Right atrium auricular region (tissue), 2 donors: ENCODE measurements around the gene UPB1. TPM values are rescaled to one million over a fixed set of nuclear protein-coding genes. Genes with fewer than 3 reads are reported as not detected.
A peak's percentile ranks its signal among the peaks of the same experiment; 100 is the strongest.

Experiments used
- DNase-seq: peaks from one replicate; pipeline ENCODE4 v3.0.0-alpha.2; 2019; ENCODE audit warnings: low spot score
- H3K27ac ChIP-seq, 2 donors: fragments of 200-600 bp; sonication (generic); 1 replicate in 1 of 2; 2 replicates in 1 of 2; pipeline ENCODE4 v1.5.1; 2016 to 2019
- H3K27me3 ChIP-seq, 2 donors: fragments of 200-600 bp; sonication (generic); one replicate each; pipeline versions ENCODE4 v1.5.1 to v1.6.0; 2017 to 2019
- H3K36me3 ChIP-seq: fragments of 200-600 bp; sonication (generic); one replicate; pipeline ENCODE4 v1.5.1; 2016
- H3K4me1 ChIP-seq, 2 donors: fragments of 200-600 bp; sonication (generic); one replicate each; pipeline versions ENCODE4 v1.5.1 to v1.6.0; 2017 to 2019
- H3K4me3 ChIP-seq, 2 donors: fragments of 200-600 bp; sonication (generic); 1 replicate in 1 of 2; 2 replicates in 1 of 2; pipeline ENCODE4 v1.5.1; 2017 to 2019; ENCODE audit warnings: mild to moderate bottlenecking in 1 of 2, moderate library complexity in 1 of 2
- H3K9me3 ChIP-seq, 2 donors: fragments of 200-600 bp; sonication (generic); one replicate each; pipeline ENCODE4 v1.5.1; 2019
- total RNA-seq, 2 donors: library from RNA; depleted of rRNA; stranded (reverse); fragments of >200 nt; gene quantifications; one replicate each; pipeline ENCODE4 v1.1.0, GENCODE V29; 2016
- TF ChIP-seq, protein P1 (sequence below), 2 donors: fragments of 200-600 bp; sonication (generic); IDR thresholded peaks; one replicate each; pipeline ENCODE4 v1.5.1; 2019; ENCODE audit warnings: antibody characterized with exemption in 2 of 2

UPB1 gene
- 1 to 10 TPM; 1.7 to 2.4 TPM for total RNA-seq

DNA sequence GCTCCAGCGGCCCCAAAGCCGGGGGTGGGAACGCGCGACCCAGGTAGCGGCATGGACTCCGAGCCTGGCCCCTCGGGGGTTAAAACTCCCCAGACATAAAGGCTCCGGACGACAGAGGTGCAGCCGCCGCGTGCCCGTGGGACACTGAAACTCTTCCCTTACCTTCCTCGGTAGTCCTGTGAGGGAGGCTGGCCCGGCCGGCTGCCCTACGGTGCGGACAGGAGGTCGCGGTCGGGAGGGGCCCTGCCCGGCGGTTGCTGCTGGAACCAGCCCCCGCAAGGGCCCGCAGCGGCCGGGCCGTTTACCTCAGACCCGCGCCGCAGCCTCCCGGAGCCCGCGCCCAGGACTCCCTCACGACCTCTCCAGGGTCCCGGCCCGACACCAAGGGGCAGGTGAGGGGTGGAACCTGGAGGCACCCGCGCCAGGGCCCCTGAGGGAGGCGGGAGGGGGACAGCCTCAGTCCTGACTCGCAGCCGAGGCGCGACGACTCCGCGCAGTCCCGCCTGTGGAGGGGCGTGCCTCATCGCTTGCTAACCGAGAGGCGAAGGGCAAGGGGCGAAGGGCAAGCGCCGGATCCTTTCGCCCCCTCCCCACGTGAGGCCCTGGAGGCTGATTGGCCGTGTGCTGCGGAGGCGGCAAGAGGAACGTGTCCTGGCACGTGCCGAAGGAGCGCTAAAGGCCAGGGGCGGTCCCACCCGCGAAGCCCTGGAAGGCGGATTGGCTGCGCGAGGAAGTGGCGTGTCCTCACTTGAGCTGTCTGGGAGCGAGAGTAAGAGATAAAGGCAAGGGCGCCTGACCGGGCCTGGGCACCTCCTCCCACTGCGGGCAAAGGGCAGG, at the start of gene UPB1:
UPB1 (plus strand) TSS at position 805 of the 837 bp plus-strand sequence. CDS start 72 bp downstream, outside the sequence.
- Histone ChIP-seq H3K27me3 (no peaks in the 10 kb centered on the region), H3K9me3 (no peaks in the 10 kb centered on the region), H3K27ac (no peak within 1 kb of the TSS), H3K36me3 (no peaks in the 10 kb centered on the region), H3K4me1 (peaks cover 0 to 20% of the 10 kb centered on the region in 2 donors), H3K4me3 (peak within 1 kb of the TSS in 1 of 2 donors; percentile 39)
- no peak for DNase-seq
- TF ChIP-seq, protein P1, sequence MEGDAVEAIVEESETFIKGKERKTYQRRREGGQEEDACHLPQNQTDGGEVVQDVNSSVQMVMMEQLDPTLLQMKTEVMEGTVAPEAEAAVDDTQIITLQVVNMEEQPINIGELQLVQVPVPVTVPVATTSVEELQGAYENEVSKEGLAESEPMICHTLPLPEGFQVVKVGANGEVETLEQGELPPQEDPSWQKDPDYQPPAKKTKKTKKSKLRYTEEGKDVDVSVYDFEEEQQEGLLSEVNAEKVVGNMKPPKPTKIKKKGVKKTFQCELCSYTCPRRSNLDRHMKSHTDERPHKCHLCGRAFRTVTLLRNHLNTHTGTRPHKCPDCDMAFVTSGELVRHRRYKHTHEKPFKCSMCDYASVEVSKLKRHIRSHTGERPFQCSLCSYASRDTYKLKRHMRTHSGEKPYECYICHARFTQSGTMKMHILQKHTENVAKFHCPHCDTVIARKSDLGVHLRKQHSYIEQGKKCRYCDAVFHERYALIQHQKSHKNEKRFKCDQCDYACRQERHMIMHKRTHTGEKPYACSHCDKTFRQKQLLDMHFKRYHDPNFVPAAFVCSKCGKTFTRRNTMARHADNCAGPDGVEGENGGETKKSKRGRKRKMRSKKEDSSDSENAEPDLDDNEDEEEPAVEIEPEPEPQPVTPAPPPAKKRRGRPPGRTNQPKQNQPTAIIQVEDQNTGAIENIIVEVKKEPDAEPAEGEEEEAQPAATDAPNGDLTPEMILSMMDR (IDR thresholded peaks at IDR 0.05), result no peak

DNA sequence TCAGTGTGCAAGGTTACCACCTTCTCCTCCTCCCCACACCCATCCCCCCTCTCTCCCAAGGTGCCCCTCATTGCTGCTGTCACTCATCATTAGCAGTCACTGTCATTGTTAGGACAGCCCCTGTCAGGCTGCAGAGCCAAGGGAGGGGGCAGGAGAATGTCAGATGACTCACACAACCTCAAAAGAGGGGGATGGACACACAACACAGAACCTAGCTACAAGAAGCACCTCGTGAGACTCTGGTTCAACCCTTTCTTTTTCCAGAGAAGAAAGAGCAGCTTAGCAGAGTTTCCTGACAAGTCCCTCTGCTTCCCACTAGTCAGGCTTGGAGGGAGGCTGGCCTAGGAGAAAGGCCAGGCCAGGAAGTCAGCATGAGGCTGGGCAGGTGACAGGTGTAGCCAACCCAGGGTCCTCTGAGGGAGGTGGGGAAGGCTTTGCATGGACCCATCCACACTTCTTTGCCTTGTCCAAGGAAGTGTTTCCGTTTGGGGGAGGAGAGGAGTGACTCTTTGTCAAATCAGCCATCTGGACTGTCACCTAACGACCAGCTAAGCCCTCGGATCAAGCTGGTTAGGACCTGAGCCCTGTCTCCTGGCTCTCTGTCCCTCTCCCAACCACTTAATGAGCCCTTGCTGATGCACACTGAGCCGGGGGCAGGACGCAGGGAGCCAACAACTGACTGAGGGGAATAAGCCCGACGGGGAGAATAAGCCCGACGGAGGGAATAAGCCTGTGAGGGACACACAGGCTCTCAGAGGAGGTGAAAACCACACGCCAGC, 49.5 kb upstream of the UPB1 start:
- Histone ChIP-seq H3K4me1 (peaks cover 0 to 45% of the 10 kb centered on the region in 2 donors), H3K27ac (peak overlapping the region; percentile 24 to 48), H3K4me3 (no peak overlapping the region), H3K27me3 (no peaks in the 10 kb centered on the region), H3K9me3 (no peaks in the 10 kb centered on the region), H3K36me3 (no peaks in the 10 kb centered on the region)
- TF ChIP-seq, protein P1 (IDR thresholded peaks at IDR 0.05), result no peak
- DNase-seq, result no peak

DNA sequence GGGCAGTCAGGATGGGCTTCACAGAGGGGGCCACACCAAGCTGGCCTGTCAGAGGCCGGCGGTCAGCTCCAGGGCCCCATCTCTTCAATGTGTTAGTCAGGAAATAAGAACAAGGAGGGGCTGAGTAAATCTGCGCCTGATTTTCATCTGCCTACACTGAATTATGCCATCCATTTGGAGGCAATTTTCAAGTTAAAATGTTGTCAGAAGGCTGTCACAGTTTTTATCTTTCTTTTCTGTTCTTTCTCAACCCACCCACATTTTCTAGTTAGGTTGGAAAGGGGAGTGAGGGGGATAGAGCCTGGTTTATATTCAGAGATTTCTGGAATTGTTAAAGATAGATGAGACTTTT, 48.9 kb upstream of the UPB1 start:
- no peaks in the 10 kb centered on the region for H3K27me3 ChIP-seq
- peaks cover 0 to 46% of the 10 kb centered on the region in 2 donors for H3K4me1 ChIP-seq
- TF ChIP-seq, protein P1 (IDR thresholded peaks at IDR 0.05), result no peak
- H3K27ac ChIP-seq, result peak overlapping the region in 1 of 2 donors; percentile 48
- no peaks in the 10 kb centered on the region for H3K9me3 ChIP-seq
- no peaks in the 10 kb centered on the region for H3K36me3 ChIP-seq
- DNase-seq, result no peak
- no peak overlapping the region for H3K4me3 ChIP-seq

DNA sequence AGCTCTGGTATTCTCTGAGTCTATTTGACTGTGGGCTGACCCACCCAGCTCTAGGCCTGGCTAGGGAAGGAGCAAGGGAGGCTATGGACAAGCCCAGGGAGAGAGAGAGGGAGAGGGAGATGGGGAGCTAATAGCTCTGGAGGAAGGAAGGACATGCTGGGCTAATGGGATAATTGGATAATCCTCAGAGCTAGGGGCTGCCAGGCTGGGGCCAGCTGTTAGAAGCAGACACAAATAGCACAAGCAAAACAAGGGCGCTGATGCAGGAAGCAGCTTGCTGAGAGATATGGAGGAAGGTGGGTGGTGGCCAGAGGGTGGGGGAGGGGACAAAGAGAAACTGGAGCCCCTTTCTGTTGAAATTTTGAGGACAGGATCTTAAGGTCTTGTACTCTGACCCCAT, 44.5 kb upstream of the UPB1 start:
- DNase-seq, result no peak
- Histone ChIP-seq H3K9me3 (no peaks in the 10 kb centered on the region), H3K4me1 (peaks cover 0 to 25% of the 10 kb centered on the region in 2 donors), H3K27ac (no peak overlapping the region), H3K36me3 (no peaks in the 10 kb centered on the region), H3K27me3 (no peaks in the 10 kb centered on the region), H3K4me3 (no peak overlapping the region)
- TF ChIP-seq, protein P1 (IDR thresholded peaks at IDR 0.05), result no peak

DNA sequence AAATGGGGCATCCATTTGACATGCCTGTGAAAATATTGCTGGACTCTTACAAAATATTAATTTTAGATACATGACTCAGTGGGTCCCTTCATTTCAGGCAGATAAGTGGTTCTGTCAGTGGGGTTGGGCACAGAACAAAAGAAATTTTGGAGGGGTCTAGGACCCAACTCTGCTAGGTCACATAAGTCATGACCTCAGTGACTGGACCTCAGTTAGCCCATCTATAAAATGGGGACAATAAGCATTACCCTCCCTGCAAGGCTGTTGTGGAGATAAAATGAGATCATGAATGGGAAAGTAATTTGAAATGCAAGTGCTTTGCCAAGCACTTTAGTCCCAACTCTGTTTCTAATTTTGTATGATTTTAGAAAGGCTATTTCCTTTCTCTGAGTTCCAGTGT, 44.0 kb upstream of the UPB1 start:
- Histone ChIP-seq H3K27ac (peak overlapping the region in 1 of 2 donors; percentile 8), H3K9me3 (no peaks in the 10 kb centered on the region), H3K4me3 (no peak overlapping the region), H3K36me3 (no peaks in the 10 kb centered on the region), H3K27me3 (no peaks in the 10 kb centered on the region), H3K4me1 (peaks cover 0 to 30% of the 10 kb centered on the region in 2 donors)
- DNase-seq, result no peak
- TF ChIP-seq, protein P1 (IDR thresholded peaks at IDR 0.05), result no peak
